ENCODE measurements around the gene ARNT2. TPM values are rescaled to one million over a fixed set of nuclear protein-coding genes. Genes with fewer than 3 reads are reported as not detected.

Gene ARNT2
- total RNA-seq, 4 donors from 2014 or later: 5.1 to 8.8 (median 6.8) TPM

DNA sequence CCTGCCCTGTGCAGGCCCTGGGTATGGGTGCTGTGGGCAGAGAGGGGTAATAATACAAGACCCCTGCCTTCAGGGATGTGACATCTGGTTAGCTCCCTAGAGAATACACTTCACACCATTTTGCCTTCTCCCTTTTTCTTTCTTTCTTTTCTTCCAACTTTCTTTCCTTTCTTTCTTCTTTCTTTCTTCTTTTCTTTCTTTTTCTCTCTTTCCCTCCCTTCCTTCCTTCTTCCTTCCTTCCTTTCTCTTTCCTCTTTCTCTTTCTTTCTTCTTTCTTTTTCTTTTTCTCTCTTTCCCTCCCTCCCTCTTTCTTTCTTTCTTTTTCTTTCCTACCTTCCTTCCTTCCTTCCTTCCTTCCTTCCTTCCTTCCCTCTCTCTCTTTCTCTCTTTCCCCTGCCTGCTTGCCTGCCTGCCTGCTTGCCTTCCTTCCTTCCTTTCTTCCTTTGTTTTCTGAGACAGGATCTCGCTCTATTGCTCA lies 222.5 kb downstream of the ARNT2 start:
- Histone ChIP-seq H3K4me1 (no peaks in the 10 kb centered on the region), H3K4me3 (no peak overlapping the region), H3K27ac (no peak overlapping the region), H3K27me3 (no peaks in the 10 kb centered on the region), H3K9me3 (peaks cover 0 to 14% (median 2%) of the 10 kb centered on the region in 4 donors), H3K36me3 (no peaks in the 10 kb centered on the region)
- WGBS, 2 donors: 94 to 100% methylated on average over 1 of the region's 1 CpG
- DNase-seq (ENCODE audit: low spot score in 2 of 2): no peak
- no peak for TF ChIP-seq POLR2A (IDR thresholded peaks at IDR 0.05)
- no peak for TF ChIP-seq EP300 (IDR thresholded peaks at IDR 0.05)
- TF ChIP-seq, protein P1, sequence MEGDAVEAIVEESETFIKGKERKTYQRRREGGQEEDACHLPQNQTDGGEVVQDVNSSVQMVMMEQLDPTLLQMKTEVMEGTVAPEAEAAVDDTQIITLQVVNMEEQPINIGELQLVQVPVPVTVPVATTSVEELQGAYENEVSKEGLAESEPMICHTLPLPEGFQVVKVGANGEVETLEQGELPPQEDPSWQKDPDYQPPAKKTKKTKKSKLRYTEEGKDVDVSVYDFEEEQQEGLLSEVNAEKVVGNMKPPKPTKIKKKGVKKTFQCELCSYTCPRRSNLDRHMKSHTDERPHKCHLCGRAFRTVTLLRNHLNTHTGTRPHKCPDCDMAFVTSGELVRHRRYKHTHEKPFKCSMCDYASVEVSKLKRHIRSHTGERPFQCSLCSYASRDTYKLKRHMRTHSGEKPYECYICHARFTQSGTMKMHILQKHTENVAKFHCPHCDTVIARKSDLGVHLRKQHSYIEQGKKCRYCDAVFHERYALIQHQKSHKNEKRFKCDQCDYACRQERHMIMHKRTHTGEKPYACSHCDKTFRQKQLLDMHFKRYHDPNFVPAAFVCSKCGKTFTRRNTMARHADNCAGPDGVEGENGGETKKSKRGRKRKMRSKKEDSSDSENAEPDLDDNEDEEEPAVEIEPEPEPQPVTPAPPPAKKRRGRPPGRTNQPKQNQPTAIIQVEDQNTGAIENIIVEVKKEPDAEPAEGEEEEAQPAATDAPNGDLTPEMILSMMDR (IDR thresholded peaks at IDR 0.05): no peak

DNA sequence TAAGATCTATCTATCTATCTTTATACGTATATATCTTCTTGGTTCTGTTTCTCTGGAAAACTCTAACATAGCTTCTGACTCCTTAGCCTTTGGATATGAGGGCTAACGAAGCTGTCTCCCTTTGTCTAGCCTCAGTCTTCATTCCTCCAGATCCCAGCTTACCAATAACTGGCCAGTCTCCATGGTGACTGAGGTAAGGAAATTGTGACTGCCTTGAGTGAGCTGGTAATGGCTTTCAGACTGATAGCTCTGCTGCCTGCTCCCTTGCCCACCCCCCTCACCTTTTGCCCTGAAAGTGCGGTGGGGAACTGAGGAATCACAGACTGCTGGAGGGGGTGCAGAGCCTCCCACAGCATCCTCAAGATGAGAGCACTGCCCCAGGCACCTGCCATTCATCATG lies 225.2 kb downstream of the ARNT2 start:
- no peaks in the 10 kb centered on the region for H3K36me3 ChIP-seq
- H3K27ac ChIP-seq: no peak overlapping the region
- DNase-seq (ENCODE audit: low spot score in 2 of 2): no peak
- 80 to 83% methylated on average over 3 of the region's 3 CpGs for WGBS, 2 donors
- no peaks in the 10 kb centered on the region for H3K27me3 ChIP-seq
- H3K9me3 ChIP-seq: no peaks in the 10 kb centered on the region
- H3K4me3 ChIP-seq: no peak overlapping the region
- TF ChIP-seq, protein P1 (IDR thresholded peaks at IDR 0.05): no peak
- no peak for TF ChIP-seq POLR2A (IDR thresholded peaks at IDR 0.05)
- TF ChIP-seq EP300 (IDR thresholded peaks at IDR 0.05): no peak
- H3K4me1 ChIP-seq: no peaks in the 10 kb centered on the region

DNA sequence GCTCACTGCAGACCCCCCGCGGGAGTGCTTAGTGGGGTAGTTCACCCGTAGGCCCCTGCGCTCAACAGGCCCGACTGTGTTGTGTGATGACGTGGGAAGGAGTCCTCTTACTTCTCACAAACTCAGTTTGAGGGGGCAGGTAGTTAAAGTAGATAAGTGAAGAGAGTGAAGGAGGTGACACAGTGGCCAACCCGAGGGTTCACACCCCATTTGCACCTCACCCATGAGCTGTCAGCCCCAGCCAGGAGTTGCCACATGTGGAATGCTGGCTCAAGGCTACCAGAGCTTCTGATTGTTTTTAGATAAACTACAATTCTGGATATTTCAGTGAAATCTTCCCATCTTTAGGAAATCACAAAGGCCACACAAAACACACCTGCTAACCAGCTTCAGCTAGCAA lies 226.8 kb downstream of the ARNT2 start:
- H3K36me3 ChIP-seq: no peaks in the 10 kb centered on the region
- no peaks in the 10 kb centered on the region for H3K9me3 ChIP-seq
- 90 to 96% methylated on average over 7 of the region's 7 CpGs for WGBS, 2 donors
- H3K4me3 ChIP-seq: no peak overlapping the region
- TF ChIP-seq EP300 (IDR thresholded peaks at IDR 0.05): no peak
- TF ChIP-seq POLR2A (IDR thresholded peaks at IDR 0.05): no peak
- TF ChIP-seq, protein P1 (IDR thresholded peaks at IDR 0.05): no peak
- H3K4me1 ChIP-seq: no peaks in the 10 kb centered on the region
- no peak overlapping the region for H3K27ac ChIP-seq
- H3K27me3 ChIP-seq: no peaks in the 10 kb centered on the region
- no peak for DNase-seq (ENCODE audit: low spot score in 2 of 2)

DNA sequence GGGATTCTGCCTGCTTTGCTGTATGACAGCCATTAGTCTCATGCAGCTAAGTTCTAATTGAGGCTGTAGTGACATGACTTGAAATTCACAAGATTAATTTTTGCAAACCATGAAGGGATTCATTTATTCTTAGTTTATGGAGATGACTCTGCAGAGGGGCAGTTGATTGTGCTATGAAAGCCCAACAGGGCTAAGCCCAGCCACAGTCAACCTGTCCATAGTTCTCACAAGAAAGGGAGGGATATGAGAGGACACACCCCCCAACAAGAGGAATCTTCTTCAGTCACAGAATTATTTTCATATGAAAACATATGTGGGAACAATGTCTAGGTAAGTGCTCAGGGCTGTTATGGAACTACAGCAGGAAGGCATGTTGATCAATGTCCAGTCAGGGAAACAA lies 229.0 kb downstream of the ARNT2 start:
- Histone ChIP-seq H3K27me3 (no peaks in the 10 kb centered on the region), H3K27ac (no peak overlapping the region), H3K36me3 (no peaks in the 10 kb centered on the region), H3K4me3 (no peak overlapping the region), H3K4me1 (no peaks in the 10 kb centered on the region), H3K9me3 (no peaks in the 10 kb centered on the region)
- no peak for TF ChIP-seq EP300 (IDR thresholded peaks at IDR 0.05)
- TF ChIP-seq POLR2A (IDR thresholded peaks at IDR 0.05): no peak
- TF ChIP-seq, protein P1 (IDR thresholded peaks at IDR 0.05): no peak
- DNase-seq (ENCODE audit: low spot score in 2 of 2): no peak

DNA sequence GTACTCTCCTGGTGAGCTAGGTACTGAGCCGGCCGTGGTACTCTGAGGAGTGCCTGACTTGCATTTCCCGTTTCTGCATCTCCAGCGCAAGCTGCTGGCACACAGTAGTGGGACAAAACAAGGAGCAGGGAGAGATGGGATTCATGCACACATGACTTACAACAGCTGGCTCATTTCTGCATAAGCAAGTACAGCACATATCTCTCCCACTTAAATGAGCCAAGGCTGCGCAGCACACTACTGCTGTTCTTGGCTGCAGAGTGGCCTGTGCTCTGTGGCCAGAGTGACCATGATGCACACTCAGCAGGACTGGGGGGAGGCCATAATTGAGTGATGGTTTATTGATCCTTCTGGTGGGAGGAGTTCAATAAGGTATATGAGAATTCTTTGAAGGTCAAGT lies 231.8 kb downstream of the ARNT2 start:
- WGBS, 2 donors: 92 to 93% methylated on average over 5 of the region's 5 CpGs
- H3K9me3 ChIP-seq: peaks cover 0 to 9% (median 0%) of the 10 kb centered on the region in 4 donors
- TF ChIP-seq POLR2A (IDR thresholded peaks at IDR 0.05): no peak
- TF ChIP-seq, protein P1 (IDR thresholded peaks at IDR 0.05): no peak
- TF ChIP-seq EP300 (IDR thresholded peaks at IDR 0.05): no peak
- H3K27ac ChIP-seq: no peak overlapping the region
- H3K4me1 ChIP-seq: peaks cover 0 to 4% (median 0%) of the 10 kb centered on the region in 4 donors
- no peaks in the 10 kb centered on the region for H3K27me3 ChIP-seq
- H3K36me3 ChIP-seq: no peaks in the 10 kb centered on the region
- no peak overlapping the region for H3K4me3 ChIP-seq
- DNase-seq (ENCODE audit: low spot score in 2 of 2): no peak
